22Rv1 (cell line): ENCODE results near the gene HLA-DRA.

ENCODE experiments used
- H3K27ac ChIP-seq: fragments of 450-650 bp; 2 replicates; pipeline ENCODE4 v1.5.1; 2017
- CTCF ChIP-seq: fragments of 450-650 bp; IDR thresholded peaks from 2 replicates; pipeline ENCODE4 v1.5.1; 2017; ENCODE audit warnings: mild to moderate bottlenecking
- ZFX ChIP-seq: fragments of 450-650 bp; IDR thresholded peaks from 2 replicates; pipeline ENCODE4 v1.6.1; 2017; ENCODE audit warnings: antibody characterized with exemption, borderline replicate concordance

The HLA-DRA gene

GRCh38 chr6:32444433-32444832 lies 4.7 kb downstream of the HLA-DRA start:
- H3K27ac ChIP-seq, result no peak overlapping the region
- no peak for TF ChIP-seq ZFX
- TF ChIP-seq CTCF, result no peak

- TF ChIP-seq CTCF (no peak), ZFX (no peak)
- no peak overlapping the region for H3K27ac ChIP-seq
Observed at GRCh38 chr6:32445321-32445854, 5.7 kb downstream of the HLA-DRA start.

GRCh38 chr6:32447932-32448331 lies 8.2 kb downstream of the HLA-DRA start:
- TF ChIP-seq ZFX (no peak), CTCF (no peak)
- H3K27ac ChIP-seq, result no peak overlapping the region

GRCh38 chr6:32449088-32449736 lies 9.5 kb downstream of the HLA-DRA start:
- TF ChIP-seq CTCF (no peak), ZFX (no peak)
- H3K27ac ChIP-seq, result no peak overlapping the region

- TF ChIP-seq CTCF (no peak), ZFX (no peak)
- no peak overlapping the region for H3K27ac ChIP-seq
Observed at GRCh38 chr6:32457054-32457453, 17.4 kb downstream of the HLA-DRA start.

GRCh38 chr6:32459781-32460424 lies 20.2 kb downstream of the HLA-DRA start:
- H3K27ac ChIP-seq, result no peak overlapping the region
- TF ChIP-seq CTCF, result no peak

- no peak overlapping the region for H3K27ac ChIP-seq
- TF ChIP-seq CTCF (no peak), ZFX (no peak)
Observed at GRCh38 chr6:32460528-32460927, 20.8 kb downstream of the HLA-DRA start.
